Tibial nerve (tissue), 4 donors: ENCODE results near the gene SHISA6. TPM values are rescaled to one million over a fixed set of nuclear protein-coding genes. Genes with fewer than 3 reads are reported as not detected.

Experiments
- DNase-seq, 2 donors: peaks; one replicate each; pipeline ENCODE4 v3.0.0-alpha.2; 2019; ENCODE audit warnings: low spot score in 2 of 2
- H3K27ac ChIP-seq, 4 donors: fragments of 200-600 bp; sonication (generic) in 3 of 4; one replicate each; pipeline ENCODE4 v1.5.1; 2017 to 2019; ENCODE audit warnings: mild to moderate bottlenecking in 1 of 4
- H3K27me3 ChIP-seq, 2 donors: fragments of 200-600 bp; sonication (generic) in 1 of 2; one replicate each; pipeline versions ENCODE4 v1.5.1 to v1.6.0; 2017 to 2019
- H3K36me3 ChIP-seq, 3 donors: fragments of 200-600 bp; sonication (generic); one replicate each; pipeline ENCODE4 v1.5.1; 2018 to 2019
- H3K4me1 ChIP-seq, 4 donors: fragments of 200-600 bp; sonication (generic) in 3 of 4; one replicate each; pipeline ENCODE4 v1.5.1; 2017 to 2019
- H3K4me3 ChIP-seq, 4 donors: fragments of 200-600 bp; sonication (generic) in 3 of 4; one replicate each; pipeline ENCODE4 v1.5.1; 2017 to 2019; ENCODE audit warnings: mild to moderate bottlenecking in 1 of 4, moderate library complexity in 1 of 4
- H3K9me3 ChIP-seq, 4 donors: fragments of 200-600 bp; sonication (generic) in 3 of 4; one replicate each; pipeline ENCODE4 v1.5.1; 2017 to 2019
- EP300 ChIP-seq, 2 donors: sonication (generic); formaldehyde crosslinking; IDR thresholded peaks; one replicate each; pipeline ENCODE4 v1.6.1; 2017; ENCODE audit warnings: antibody characterized with exemption in 2 of 2, mild to moderate bottlenecking in 1 of 2
- POLR2A ChIP-seq, 2 donors: fragments of 450-650 bp; IDR thresholded peaks; one replicate each; pipeline ENCODE4 v1.6.1; 2017; ENCODE audit warnings: antibody characterized with exemption in 2 of 2, mild to moderate bottlenecking in 2 of 2, moderate library complexity in 2 of 2
- WGBS, 2 donors: methylation state at CpG; one replicate each; pipeline ENCODE4 v1.1.5; 2018; 5-methylcytosine and 5-hydroxymethylcytosine counted together
- total RNA-seq, 4 donors: library from RNA; depleted of rRNA; stranded (reverse); fragments of >200 nt; gene quantifications; one replicate each; pipeline ENCODE4 v1.1.0, GENCODE V29; 2016
- TF ChIP-seq, protein P1 (sequence below), 5 experiments: fragments of 200-600 bp in 3 of 5; fragments of 450-650 bp in 2 of 5; sonication (generic) in 3 of 5; IDR thresholded peaks; one replicate each; pipeline ENCODE4 v1.5.1; 2016 to 2019; ENCODE audit warnings: antibody characterized with exemption in 5 of 5, mild to moderate bottlenecking in 3 of 5, moderate library complexity in 2 of 5

The SHISA6 gene
- total RNA-seq, 4 donors from 2014 or later, result 10.8 to 28.0 (median 21.9) TPM

DNA sequence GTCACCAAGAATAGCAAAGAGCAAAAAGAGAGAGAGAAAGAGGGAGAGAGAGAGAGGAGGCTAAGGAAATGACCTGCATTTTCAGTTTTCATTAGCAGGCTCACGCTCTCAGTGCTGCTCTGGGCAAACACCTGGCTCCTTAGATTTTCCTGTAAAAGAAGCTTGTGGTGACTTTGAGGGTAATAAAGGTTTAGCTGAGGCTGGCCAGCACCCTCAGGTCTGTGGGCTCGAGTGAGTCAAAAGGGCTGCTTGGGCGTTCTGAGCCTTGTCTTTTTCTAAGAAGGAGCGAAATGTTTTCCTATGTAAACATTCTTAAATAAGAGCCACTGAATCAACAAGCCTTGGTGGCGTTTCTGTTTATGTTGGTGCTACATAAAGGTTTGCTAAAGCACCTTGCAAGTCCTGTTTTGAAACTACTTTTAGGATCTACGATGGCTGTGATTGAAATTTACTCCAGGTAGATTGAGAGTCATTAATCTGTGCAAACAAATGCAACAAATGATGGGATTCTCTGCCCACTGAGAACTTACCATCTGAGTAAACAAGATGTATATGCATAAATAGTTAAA lies 38.8 kb downstream of the SHISA6 start:
- H3K9me3 ChIP-seq, result peaks cover 0 to 17% (median 4%) of the 10 kb centered on the region in 4 donors
- DNase-seq, result no peak
- no peaks in the 10 kb centered on the region for H3K36me3 ChIP-seq
- no peak overlapping the region for H3K4me3 ChIP-seq
- peak overlapping the region in 1 of 4 donors; percentile 52 for H3K27ac ChIP-seq
- no peaks in the 10 kb centered on the region for H3K27me3 ChIP-seq
- H3K4me1 ChIP-seq, result peaks cover 0 to 13% (median 0%) of the 10 kb centered on the region in 4 donors
- TF ChIP-seq, protein P1, sequence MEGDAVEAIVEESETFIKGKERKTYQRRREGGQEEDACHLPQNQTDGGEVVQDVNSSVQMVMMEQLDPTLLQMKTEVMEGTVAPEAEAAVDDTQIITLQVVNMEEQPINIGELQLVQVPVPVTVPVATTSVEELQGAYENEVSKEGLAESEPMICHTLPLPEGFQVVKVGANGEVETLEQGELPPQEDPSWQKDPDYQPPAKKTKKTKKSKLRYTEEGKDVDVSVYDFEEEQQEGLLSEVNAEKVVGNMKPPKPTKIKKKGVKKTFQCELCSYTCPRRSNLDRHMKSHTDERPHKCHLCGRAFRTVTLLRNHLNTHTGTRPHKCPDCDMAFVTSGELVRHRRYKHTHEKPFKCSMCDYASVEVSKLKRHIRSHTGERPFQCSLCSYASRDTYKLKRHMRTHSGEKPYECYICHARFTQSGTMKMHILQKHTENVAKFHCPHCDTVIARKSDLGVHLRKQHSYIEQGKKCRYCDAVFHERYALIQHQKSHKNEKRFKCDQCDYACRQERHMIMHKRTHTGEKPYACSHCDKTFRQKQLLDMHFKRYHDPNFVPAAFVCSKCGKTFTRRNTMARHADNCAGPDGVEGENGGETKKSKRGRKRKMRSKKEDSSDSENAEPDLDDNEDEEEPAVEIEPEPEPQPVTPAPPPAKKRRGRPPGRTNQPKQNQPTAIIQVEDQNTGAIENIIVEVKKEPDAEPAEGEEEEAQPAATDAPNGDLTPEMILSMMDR (IDR thresholded peaks at IDR 0.05), result no peak
- TF ChIP-seq POLR2A (IDR thresholded peaks at IDR 0.05) (no peak), EP300 (IDR thresholded peaks at IDR 0.05) (no peak)
- 55 to 76% methylated on average over 6 of the region's 6 CpGs for WGBS, 2 donors

DNA sequence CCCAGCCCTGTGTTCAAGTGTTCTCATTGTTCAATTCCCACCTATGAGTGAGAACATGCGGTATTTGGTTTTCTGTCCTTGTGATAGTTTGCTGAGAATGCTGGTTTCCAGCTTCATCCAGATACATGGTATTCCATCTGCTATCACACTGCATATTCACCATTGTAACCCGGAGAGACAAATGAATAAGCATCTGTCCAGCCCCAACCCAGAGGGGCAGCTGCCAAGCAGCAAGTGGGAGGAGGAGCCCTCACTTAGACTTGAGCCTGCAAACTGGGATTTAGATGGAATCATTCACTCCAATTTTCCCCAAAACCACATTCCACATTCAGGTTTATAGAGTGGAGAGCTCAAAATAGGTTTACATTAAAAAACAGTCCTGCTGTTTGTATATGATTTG lies 41.6 kb downstream of the SHISA6 start:
- Histone ChIP-seq H3K36me3 (no peaks in the 10 kb centered on the region), H3K9me3 (peaks cover 0 to 15% (median 4%) of the 10 kb centered on the region in 4 donors), H3K4me1 (peaks cover 0 to 9% (median 0%) of the 10 kb centered on the region in 4 donors), H3K27me3 (no peaks in the 10 kb centered on the region), H3K4me3 (no peak overlapping the region), H3K27ac (no peak overlapping the region)
- no peak for TF ChIP-seq EP300 (IDR thresholded peaks at IDR 0.05)
- TF ChIP-seq POLR2A (IDR thresholded peaks at IDR 0.05), result no peak
- TF ChIP-seq, protein P1 (IDR thresholded peaks at IDR 0.05), result no peak
- DNase-seq, result no peak
- 90 to 91% methylated on average over 2 of the region's 2 CpGs for WGBS, 2 donors

DNA sequence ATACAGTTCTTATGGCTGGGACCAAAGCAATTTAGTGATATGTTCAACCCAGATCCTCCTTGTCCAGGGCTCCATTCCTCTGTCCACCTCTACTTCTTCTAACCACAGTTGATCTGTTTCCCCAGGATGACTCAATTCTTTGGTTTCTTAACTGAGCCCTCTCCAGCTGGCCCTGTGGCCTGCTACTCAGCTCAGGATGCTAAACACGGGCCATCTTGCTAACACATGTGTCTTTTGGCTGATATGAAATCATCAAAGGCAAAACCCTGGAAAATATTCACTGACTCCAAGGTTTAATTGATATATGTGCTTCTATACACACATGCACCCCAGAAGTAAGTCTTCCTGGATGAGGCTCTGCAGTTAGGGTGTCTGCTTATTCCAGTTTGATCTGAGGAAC lies 43.8 kb downstream of the SHISA6 start:
- Histone ChIP-seq H3K4me3 (no peak overlapping the region), H3K36me3 (no peaks in the 10 kb centered on the region), H3K4me1 (no peaks in the 10 kb centered on the region), H3K27ac (no peak overlapping the region), H3K9me3 (peaks cover 0 to 13% (median 4%) of the 10 kb centered on the region in 4 donors), H3K27me3 (no peaks in the 10 kb centered on the region)
- no peak for DNase-seq
- TF ChIP-seq EP300 (IDR thresholded peaks at IDR 0.05) (no peak), POLR2A (IDR thresholded peaks at IDR 0.05) (no peak)
- TF ChIP-seq, protein P1 (IDR thresholded peaks at IDR 0.05), result no peak
- 44 to 53% methylated on average over 1 of the region's 1 CpG for WGBS, 2 donors

DNA sequence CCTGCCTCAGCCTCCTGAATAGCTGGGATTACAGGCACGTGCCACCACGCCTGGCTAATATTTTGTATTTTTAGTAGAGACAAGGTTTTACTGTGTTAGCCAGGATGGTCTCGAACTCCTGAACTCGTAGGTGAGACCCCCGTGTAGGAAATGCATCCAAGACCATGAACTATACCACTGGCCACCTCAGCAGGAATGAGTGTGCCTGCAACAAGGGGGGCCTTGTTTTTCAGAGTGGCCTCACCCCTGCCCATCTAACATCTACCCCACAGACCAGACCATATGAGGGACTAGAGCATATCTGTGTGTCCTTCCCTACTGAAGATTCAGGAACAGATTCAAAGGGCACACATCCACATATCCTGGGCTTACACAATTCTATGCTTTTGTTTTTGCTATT lies 44.9 kb downstream of the SHISA6 start:
- Histone ChIP-seq H3K4me3 (no peak overlapping the region), H3K27me3 (no peaks in the 10 kb centered on the region), H3K27ac (no peak overlapping the region), H3K36me3 (no peaks in the 10 kb centered on the region), H3K4me1 (no peaks in the 10 kb centered on the region), H3K9me3 (peaks cover 0 to 6% (median under 1%) of the 10 kb centered on the region in 4 donors)
- TF ChIP-seq POLR2A (IDR thresholded peaks at IDR 0.05) (no peak), EP300 (IDR thresholded peaks at IDR 0.05) (no peak)
- TF ChIP-seq, protein P1 (IDR thresholded peaks at IDR 0.05), result no peak
- WGBS, 2 donors, result 72 to 86% methylated on average over 5 of the region's 5 CpGs
- no peak for DNase-seq

DNA sequence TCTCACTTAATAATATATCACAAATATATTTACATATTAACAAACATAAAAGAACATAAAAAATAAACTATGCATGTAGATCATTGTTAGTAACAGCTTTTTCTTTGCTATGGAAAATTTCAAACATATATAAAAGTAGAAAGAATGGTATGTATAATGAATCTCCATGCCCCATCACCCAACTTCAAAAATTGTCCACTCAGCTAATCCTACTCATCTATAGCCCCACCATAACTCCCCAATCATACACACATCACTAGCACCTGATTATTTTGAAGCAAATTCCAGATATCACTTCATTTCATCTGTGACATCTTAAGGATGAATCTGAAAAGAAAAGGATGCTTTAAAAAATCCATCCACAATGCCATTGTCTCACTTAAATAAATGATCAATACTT lies 46.8 kb downstream of the SHISA6 start:
- H3K9me3 ChIP-seq, result no peaks in the 10 kb centered on the region
- no peaks in the 10 kb centered on the region for H3K4me1 ChIP-seq
- no peak overlapping the region for H3K4me3 ChIP-seq
- no peak for DNase-seq
- H3K27ac ChIP-seq, result no peak overlapping the region
- no peaks in the 10 kb centered on the region for H3K36me3 ChIP-seq
- no peaks in the 10 kb centered on the region for H3K27me3 ChIP-seq
- TF ChIP-seq POLR2A (IDR thresholded peaks at IDR 0.05) (no peak), EP300 (IDR thresholded peaks at IDR 0.05) (no peak)
- TF ChIP-seq, protein P1 (IDR thresholded peaks at IDR 0.05), result no peak
